ENCODE results near the gene HOTAIR. TPM values are rescaled to one million over a fixed set of nuclear protein-coding genes. Genes with fewer than 3 reads are reported as not detected.

HOTAIR gene
- total RNA-seq, 1 donor from 2014 or later, result 0.79 TPM

GRCh38 chr12:53927220-53928029 lies 47.3 kb downstream of the HOTAIR start:
- DNase-seq, result no peak

DNA sequence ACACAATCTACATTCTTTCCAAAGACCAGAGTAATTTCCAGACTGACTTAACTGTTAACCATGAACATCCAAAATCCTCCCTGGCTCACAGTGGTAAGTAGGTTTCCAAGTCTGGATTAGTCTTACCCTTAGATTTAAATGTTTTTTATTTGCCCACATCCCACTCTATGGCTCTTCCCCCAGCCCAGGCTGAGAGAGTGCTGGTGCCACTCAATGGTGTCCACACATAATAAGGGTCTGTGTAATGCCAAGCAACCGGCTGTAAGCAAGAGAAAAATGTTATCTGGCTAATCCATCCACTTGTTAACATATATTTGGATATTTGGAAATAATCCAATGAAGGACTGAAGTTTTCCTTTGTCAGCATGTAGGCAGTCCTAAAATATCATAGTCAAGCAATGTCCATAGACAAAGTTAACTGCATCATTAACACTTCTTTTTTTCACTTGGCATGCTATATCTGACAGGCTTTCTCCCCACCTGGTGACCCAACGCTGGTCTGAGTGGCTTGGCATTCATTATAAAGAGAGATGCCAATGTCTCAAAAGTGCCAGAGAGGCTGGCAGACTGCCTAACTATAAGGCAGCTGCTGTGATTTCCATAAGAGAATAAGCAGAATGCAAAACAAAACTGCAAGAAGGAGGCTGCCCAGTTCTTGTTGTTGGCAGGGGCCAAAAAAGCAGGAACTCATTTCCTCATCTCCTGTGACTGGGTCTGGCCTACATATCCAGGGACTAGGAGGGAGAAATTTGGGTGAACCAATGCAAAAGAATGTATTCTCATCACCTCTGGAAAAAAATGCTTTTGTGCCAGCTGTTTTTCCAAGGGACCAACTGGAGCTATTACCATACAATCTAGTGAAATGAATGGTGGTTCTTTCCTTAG lies 50.0 kb downstream of the HOTAIR start:
- DNase-seq, result no peak

DNA sequence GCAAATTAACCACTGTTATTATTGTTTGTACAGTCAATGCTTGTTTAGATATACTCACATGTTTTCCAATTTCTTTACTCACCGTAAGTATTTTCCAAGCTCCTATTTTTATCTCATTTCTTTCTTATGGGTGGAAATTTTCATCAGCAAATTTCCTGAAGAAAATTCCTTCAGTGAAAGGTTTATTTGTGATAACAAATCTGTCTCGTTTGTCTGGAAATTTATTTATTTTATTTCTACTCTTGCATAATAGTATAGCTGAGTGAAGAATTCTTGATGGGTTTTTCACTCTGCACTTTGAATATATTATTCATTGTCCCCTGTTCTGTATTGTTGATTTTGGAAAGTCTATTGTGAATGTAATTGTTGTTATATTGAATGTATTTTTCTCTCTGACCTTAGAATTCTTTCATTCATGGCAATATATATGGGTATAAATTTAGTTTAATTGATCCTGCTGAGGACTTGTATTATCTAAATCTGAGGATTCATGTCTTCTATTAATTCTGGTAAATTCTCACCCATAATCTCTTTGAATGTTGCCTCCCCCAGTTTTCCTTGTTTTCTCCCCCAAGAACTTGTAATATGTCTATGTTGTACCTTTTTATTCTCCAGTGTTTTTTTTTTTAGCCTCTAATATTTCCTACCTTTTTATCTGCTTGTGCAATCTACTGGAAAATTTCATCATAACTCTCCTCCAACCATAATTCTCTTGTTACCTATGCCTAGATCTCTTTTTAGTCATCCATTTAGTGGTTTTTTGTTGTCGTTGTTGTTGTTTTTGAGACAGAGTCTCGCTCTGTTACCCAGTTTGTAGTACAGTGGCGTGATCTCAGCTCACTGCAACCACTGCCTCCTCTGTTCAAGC lies 57.7 kb downstream of the HOTAIR start:
- DNase-seq, result no peak

Small RNAs within 50 kb of the gene (small RNA-seq; reads per million reads assigned to genes)
- gene AC012531.3 (ENCODE audit: low replicate concordance) (not detected), gene AC012531.4 (ENCODE audit: low replicate concordance) (not detected), gene MIR196A2 (ENCODE audit: low replicate concordance) (65.1 reads per million, percentile 96 among the genes with 10 or more reads in this experiment), gene RF01905 (ENCODE audit: low replicate concordance) (not detected), gene RF01906 (ENCODE audit: low replicate concordance) (not detected)

Other genes starting within 250 kb of the HOTAIR start
- 110 TPM for gene CALCOCO1, start 247.5 kb downstream of the HOTAIR start, total RNA-seq
- gene CISTR, start 223.0 kb downstream of the HOTAIR start, total RNA-seq, result not detected
- 5.8 TPM for gene HOXC13, start 36.1 kb downstream of the HOTAIR start, total RNA-seq
- gene HOXC12, start 20.1 kb downstream of the HOTAIR start, total RNA-seq, result 0.30 TPM
- 2.4 TPM for gene HOXC11, start 1.8 kb downstream of the HOTAIR start, total RNA-seq
- 2.6 TPM for gene HOXC10, start 10.2 kb upstream of the HOTAIR start, total RNA-seq
- gene HOXC9, start 25.2 kb upstream of the HOTAIR start, total RNA-seq, result 4.0 TPM
- 2.0 TPM for gene HOXC8, start 34.0 kb upstream of the HOTAIR start, total RNA-seq
- 6.0 TPM for gene HOXC6, start 53.5 kb upstream of the HOTAIR start, total RNA-seq
- gene HOXC5, start 58.1 kb upstream of the HOTAIR start, total RNA-seq, result 1.4 TPM
- gene HOXC4, start 78.9 kb upstream of the HOTAIR start, total RNA-seq, result 3.6 TPM
- 20.9 TPM for gene SMUG1, start 214.0 kb upstream of the HOTAIR start, total RNA-seq